ENCODE results near the gene IL17B.

The IL17B gene

GRCh38 chr5:149353911-149354310 is 25.2 kb downstream of the IL17B start:
- DNase-seq = no peak

- DNase-seq = no peak
Measured at GRCh38 chr5:149352169-149352568, 26.9 kb downstream of the IL17B start.

DNA sequence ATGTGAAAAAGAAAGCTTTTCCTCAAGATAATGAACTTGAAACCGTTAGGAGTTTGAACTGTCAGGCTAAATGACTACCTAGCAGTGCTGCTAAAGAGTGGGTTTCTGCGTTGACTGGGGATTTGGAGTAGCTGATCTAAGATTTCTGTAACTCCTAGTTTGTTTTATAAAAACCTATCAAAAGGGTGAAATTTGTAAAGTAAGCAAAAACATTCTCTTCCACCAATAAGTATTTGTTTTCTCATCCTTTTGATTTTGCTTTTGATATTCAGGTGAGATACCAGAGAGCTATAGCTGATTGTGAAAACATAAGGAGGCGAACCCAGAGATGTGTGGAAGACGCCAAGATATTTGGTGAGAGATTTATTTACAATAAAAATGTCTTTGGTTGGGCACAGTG is 29.7 kb downstream of the IL17B start:
- DNase-seq = no peak

- DNase-seq = no peak
Measured at GRCh38 chr5:149348518-149348917, 30.6 kb downstream of the IL17B start.

GRCh38 chr5:149345892-149346222 is 33.2 kb downstream of the IL17B start:
- peak; percentile 16 for DNase-seq

DNA sequence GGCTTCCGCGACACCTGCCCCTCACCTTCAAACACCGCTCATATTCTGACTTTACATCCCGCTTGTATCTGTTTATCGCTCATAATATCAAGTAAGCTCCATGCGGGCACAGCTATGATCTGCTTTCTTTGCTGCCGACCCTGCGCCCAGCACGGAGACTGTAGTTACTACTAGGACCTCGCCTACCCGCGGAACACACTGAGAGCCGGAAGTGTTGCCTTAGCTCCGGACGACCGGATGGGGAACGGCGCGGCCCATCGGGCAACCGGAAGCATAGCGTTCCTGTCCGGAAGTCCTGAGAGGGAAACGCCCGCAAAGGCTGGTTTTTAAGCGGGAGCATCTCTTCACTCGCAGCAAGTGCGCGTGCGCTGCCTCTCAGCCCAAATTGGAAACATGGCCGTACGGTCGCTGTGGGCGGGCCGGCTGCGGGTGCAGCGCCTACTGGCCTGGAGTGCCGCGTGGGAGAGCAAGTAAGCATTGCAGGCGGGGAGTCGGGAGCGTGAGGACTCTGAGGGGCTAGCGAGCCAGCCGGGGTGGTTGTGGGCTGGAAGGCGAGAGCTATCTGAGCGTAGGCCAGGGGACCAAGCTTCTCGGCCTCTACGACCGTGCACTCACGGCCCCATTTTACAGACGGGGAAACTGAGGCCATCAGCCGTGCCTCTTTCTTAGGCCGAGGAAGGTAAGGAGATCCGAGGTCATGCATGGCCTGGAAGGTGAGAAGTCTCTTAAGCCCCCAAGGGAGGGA is 33.8 kb downstream of the IL17B start, which contains the start of gene GRPEL2:
GRPEL2 (plus strand) TSS at position 353 of the 745 bp plus-strand sequence; CDS start at position 394, 41 bp downstream.
- peak; percentile 96 for DNase-seq

DNA sequence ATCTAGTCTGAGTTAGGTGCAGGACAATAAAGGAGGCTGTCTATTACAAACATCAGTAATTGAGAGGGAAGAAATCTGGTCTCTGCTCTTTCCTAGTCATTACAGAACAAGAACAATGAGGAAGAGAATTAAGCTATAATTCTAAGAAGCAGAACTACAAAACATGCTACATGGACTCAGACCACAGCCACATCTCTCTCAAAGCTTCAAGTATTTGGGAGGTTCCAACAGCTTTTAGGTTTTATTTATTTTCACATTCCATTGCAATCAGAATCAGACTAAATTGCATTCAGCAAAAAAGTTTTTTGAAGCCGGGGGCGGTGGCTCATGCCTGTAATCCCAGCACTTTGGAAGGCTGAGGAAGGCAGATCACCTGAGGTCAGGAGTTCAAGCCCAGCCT is 34.9 kb downstream of the IL17B start:
- DNase-seq = no peak

- no peak for DNase-seq
Measured at GRCh38 chr5:149341876-149342275, 37.2 kb downstream of the IL17B start.

GRCh38 chr5:149340920-149341319 is 38.2 kb downstream of the IL17B start:
- DNase-seq = no peak

DNA sequence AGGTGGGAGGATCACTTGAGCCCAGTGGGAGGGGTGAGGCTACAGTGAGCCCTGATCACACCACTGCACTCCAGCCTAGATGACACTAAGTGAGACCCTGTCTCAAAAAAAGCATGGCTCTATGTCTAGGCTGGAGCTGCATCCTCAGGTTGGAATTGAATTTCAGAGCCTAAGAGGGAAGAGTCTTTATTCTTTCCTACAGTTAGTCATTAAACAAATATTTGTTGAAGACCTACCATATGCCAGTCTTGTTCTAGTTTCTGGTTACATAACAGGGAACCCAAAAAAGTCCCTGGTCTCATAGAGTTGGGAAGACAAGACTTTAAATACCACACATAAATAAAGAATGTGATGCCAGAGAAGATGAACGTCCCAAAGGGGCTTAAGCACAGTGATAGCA is 40.7 kb downstream of the IL17B start:
- DNase-seq = no peak

DNA sequence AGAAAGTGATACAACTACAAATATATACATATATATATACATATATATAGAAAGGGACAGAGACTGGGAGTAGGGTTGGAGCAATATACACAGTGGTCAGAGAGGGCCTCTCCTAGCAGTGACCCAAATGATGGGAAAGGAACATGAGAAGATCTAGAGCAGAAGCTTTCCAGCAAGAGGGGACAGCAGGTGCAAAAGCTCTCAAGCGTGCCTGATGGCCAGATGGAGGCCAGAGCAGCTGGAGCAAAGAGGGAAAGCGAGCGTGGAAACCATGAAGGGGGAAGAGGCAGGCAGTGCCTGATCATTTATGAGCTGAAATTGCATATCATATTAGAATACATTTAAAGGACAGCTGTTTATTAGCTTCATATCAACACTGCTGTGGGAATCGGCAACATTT is 41.4 kb downstream of the IL17B start:
- DNase-seq = no peak

DNA sequence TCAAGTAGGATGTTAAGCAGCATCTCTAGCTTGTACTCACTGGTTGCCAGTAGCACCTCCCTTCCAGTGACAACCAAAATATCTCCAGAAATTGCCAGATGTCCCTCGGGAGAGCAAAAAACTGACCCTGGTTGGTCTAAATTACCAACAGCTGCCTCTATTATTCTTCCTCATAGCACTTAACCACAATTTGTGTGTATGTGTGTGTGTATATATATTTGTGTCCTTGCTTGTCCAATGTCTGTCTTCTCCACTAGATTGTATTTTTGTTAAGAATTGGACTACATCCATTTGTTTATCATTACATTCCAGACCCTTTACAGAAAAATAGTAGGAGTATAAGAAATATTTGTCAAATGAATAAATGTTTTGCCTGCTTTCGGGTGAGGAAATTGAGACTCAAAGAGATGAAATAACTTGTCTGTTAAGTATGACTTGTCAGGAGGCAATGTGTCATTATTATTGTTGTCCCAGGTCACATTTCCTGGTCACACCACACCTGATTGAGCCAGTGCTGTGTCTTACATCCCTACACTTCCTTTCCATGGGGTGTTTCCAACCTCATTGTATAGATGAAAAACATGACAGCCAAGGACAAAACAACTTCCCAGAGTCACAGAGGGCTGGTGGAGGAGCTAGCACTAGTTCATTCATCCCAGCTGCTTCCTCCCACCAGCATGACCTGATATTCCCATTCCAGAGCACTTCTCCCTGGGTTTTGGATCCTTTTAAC is 45.2 kb downstream of the IL17B start:
- no peak for DNase-seq

DNA sequence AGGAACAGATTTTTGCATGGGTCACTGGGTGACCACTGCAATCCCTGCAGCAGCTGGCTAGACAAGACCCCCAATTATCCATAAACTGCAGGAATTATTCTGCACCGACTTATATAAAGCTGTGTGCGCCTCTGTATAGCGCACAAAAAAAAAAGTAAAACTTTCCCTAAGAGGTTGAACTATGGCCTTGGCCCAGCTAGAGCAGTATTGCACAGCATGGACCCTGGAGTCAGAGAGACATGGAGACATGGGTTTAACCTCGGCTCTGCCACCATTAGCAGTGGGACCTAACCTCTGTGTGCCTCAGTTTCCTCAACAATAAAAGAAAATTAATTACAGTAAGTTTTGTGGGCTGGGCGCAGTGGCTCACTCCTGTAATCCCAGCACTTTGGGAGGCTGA is 50.9 kb downstream of the IL17B start:
- DNase-seq = no peak

DNA sequence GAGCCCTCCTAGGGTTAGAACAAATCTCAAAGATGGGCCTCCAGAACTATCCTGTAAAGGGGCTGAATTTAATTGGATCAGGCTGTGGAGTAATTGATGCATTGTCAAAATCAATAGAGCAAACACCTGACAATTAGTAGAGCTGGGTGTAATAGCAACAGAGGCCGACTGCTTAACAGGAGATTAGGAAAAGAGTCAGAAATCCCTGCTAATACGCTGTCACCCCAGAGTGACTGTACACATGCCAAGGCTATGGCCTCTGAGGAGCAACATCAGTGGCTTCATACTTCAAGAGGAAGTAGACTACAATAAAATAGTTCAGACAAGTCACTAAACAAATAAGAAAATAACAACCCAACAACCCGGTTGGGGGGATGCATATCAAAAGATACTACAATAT is 52.5 kb downstream of the IL17B start:
- DNase-seq = no peak

- no peak for DNase-seq
Measured at GRCh38 chr5:149325894-149326293, 53.2 kb downstream of the IL17B start.

- no peak for DNase-seq
Measured at GRCh38 chr5:149325166-149325735, 53.8 kb downstream of the IL17B start.

DNA sequence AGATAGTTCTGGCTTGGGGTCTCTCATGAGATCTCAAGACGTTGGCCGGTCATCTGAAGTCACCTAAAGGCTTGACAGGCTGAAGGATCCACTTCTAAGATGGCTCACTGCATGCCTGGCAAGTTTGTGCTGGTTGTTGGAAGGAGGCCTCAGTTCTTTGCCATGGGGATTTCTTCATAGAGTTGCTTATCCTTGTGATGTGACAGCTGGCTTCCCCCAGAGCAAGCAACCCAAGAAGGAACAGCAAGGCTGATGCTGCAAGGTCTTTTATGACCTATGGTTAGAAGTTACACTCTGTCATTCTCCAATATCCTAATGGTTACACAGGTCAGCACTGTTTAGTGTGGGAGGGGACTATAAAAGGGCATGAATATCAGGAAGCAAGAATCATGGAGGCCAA is 54.5 kb downstream of the IL17B start:
- no peak for DNase-seq

All from midbrain (tissue), 1 donor.